ENCODE data around the gene PCDHGB5.
"Not testable (repeated sequence)": the region's sequence is repeated elsewhere in the genome, so short reads cannot be mapped to it uniquely, and the experiment has no call there.

PCDHGB5 gene

GRCh38 chr5:141419074-141419880 lies 21.5 kb downstream of the PCDHGB5 start:
- peaks cover 3% of the 10 kb centered on the region for H3K4me1 Mint-ChIP-seq
- H3K27me3 Mint-ChIP-seq, result peaks cover 58% of the 10 kb centered on the region
- H3K9me3 Mint-ChIP-seq, result peaks cover 25% of the 10 kb centered on the region
- H3K4me3 Mint-ChIP-seq, result peak overlapping the region; percentile 12
- H3K27ac Mint-ChIP-seq, result peak overlapping the region; percentile 38
- H3K36me3 Mint-ChIP-seq, result peaks cover 28% of the 10 kb centered on the region

DNA sequence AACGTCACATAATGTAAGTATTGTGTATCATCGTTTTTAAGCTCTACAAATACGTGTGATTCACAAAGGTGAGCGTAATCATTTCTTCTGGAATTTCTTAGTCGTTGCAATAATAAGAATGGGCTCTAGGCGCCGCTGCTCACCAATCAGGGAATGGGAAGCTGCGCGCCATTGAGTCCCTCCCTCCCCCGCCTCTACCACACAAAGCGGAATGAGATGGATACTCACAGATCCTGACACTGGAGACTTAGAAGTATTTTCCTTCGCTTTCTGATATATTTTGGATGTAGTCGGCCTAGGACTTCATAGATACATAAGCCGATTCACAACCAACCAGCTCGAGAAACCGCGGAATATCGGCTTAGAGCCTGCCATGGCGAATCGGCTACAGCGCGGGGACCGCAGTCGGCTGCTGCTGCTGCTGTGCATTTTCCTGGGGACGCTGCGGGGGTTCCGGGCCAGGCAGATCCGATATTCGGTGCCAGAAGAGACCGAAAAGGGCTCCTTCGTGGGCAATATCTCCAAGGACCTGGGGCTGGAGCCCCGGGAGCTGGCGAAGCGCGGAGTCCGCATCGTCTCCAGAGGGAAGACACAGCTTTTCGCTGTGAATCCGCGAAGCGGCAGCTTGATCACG lies 23.2 kb downstream of the PCDHGB5 start, which contains the start of gene PCDHGA11:
TSS of gene PCDHGA11 (plus strand) at position 197 of the 634 bp plus-strand sequence. CDS start at position 374, 177 bp downstream.
- Mint-ChIP-seq H3K4me1 (no peaks in the 10 kb centered on the region), H3K4me3 (peak within 1 kb of the TSS; percentile 70), H3K27ac (peak within 1 kb of the TSS; percentile 17), H3K27me3 (peaks cover 59% of the 10 kb centered on the region), H3K9me3 (peaks cover 26% of the 10 kb centered on the region), H3K36me3 (peaks cover 27% of the 10 kb centered on the region)

- H3K4me1 Mint-ChIP-seq, result no peaks in the 10 kb centered on the region
- H3K27me3 Mint-ChIP-seq, result peaks cover 60% of the 10 kb centered on the region
These were observed 23.7 kb downstream of the PCDHGB5 start for GRCh38 chr5:141421489-141421855.

GRCh38 chr5:141422742-141423291 lies 25.1 kb downstream of the PCDHGB5 start:
- H3K27ac Mint-ChIP-seq, result no peak overlapping the region
- H3K4me3 Mint-ChIP-seq, result no peak overlapping the region
- no peaks in the 10 kb centered on the region for H3K4me1 Mint-ChIP-seq
- peaks cover 28% of the 10 kb centered on the region for H3K9me3 Mint-ChIP-seq
- H3K27me3 Mint-ChIP-seq, result peaks cover 62% of the 10 kb centered on the region
- peaks cover 25% of the 10 kb centered on the region for H3K36me3 Mint-ChIP-seq

More at GRCh38 chr5:141421489-141421855, 23.7 kb downstream of the PCDHGB5 start:
- peak overlapping the region; percentile 17 for H3K27ac Mint-ChIP-seq
- H3K4me3 Mint-ChIP-seq, result peak overlapping the region; percentile 70
- H3K36me3 Mint-ChIP-seq, result peaks cover 27% of the 10 kb centered on the region
- H3K9me3 Mint-ChIP-seq, result peaks cover 26% of the 10 kb centered on the region

GRCh38 chr5:141427783-141428426 lies 30.2 kb downstream of the PCDHGB5 start:
- peaks cover 16% of the 10 kb centered on the region for H3K4me1 Mint-ChIP-seq
- H3K4me3 Mint-ChIP-seq, result no peak overlapping the region
- peaks cover 18% of the 10 kb centered on the region for H3K36me3 Mint-ChIP-seq
- peaks cover 56% of the 10 kb centered on the region for H3K27me3 Mint-ChIP-seq
- peaks cover 32% of the 10 kb centered on the region for H3K9me3 Mint-ChIP-seq
- H3K27ac Mint-ChIP-seq, result no peak overlapping the region

DNA sequence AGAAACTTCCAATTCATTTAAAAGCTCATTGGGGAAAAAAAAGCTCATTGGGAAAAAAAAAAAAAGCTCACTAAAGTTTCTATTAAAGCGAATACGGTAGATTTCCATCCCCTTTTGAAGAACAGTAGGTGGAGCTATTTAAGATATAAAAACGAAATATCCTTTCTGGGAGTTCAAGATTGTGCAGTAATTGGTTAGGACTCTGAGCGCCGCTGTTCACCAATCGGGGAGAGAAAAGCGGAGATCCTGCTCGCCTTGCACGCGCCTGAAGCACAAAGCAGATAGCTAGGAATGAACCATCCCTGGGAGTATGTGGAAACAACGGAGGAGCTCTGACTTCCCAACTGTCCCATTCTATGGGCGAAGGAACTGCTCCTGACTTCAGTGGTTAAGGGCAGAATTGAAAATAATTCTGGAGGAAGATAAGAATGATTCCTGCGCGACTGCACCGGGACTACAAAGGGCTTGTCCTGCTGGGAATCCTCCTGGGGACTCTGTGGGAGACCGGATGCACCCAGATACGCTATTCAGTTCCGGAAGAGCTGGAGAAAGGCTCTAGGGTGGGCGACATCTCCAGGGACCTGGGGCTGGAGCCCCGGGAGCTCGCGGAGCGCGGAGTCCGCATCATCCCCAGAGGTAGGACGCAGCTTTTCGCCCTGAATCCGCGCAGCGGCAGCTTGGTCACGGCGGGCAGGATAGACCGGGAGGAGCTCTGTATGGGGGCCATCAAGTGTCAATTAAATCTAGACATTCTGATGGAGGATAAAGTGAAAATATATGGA lies 32.8 kb downstream of the PCDHGB5 start, which contains the start of gene PCDHGA12:
TSS of gene PCDHGA12 (plus strand) at position 176 of the 782 bp plus-strand sequence. CDS start at position 429, 253 bp downstream.
- H3K27me3 Mint-ChIP-seq, result peaks cover 55% of the 10 kb centered on the region
- peak within 1 kb of the TSS; percentile 30 for H3K27ac Mint-ChIP-seq
- H3K4me3 Mint-ChIP-seq, result peak within 1 kb of the TSS; percentile 84
- H3K36me3 Mint-ChIP-seq, result peaks cover 22% of the 10 kb centered on the region
- H3K9me3 Mint-ChIP-seq, result peaks cover 40% of the 10 kb centered on the region
- peaks cover 16% of the 10 kb centered on the region for H3K4me1 Mint-ChIP-seq

DNA sequence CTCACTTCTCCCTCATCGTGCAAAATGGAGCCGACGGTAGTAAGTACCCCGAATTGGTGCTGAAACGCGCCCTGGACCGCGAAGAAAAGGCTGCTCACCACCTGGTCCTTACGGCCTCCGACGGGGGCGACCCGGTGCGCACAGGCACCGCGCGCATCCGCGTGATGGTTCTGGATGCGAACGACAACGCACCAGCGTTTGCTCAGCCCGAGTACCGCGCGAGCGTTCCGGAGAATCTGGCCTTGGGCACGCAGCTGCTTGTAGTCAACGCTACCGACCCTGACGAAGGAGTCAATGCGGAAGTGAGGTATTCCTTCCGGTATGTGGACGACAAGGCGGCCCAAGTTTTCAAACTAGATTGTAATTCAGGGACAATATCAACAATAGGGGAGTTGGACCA lies 33.5 kb downstream of the PCDHGB5 start:
- H3K36me3 Mint-ChIP-seq, result peaks cover 22% of the 10 kb centered on the region
- no peak overlapping the region for H3K27ac Mint-ChIP-seq
- H3K4me1 Mint-ChIP-seq, result peaks cover 16% of the 10 kb centered on the region
- peaks cover 52% of the 10 kb centered on the region for H3K27me3 Mint-ChIP-seq
- peaks cover 41% of the 10 kb centered on the region for H3K9me3 Mint-ChIP-seq
- H3K4me3 Mint-ChIP-seq, result peak overlapping the region; percentile 2

DNA sequence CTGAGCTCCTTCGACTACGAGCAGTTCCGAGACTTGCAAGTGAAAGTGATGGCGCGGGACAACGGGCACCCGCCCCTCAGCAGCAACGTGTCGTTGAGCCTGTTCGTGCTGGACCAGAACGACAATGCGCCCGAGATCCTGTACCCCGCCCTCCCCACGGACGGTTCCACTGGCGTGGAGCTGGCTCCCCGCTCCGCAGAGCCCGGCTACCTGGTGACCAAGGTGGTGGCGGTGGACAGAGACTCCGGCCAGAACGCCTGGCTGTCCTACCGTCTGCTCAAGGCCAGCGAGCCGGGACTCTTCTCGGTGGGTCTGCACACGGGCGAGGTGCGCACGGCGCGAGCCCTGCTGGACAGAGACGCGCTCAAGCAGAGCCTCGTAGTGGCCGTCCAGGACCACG lies 34.6 kb downstream of the PCDHGB5 start:
- Mint-ChIP-seq H3K27me3 (peaks cover 48% of the 10 kb centered on the region), H3K9me3 (peaks cover 37% of the 10 kb centered on the region), H3K4me3 (peak overlapping the region; percentile 30), H3K36me3 (peaks cover 22% of the 10 kb centered on the region), H3K4me1 (peaks cover 16% of the 10 kb centered on the region)
- H3K27ac Mint-ChIP-seq, result not testable (repeated sequence)

DNA sequence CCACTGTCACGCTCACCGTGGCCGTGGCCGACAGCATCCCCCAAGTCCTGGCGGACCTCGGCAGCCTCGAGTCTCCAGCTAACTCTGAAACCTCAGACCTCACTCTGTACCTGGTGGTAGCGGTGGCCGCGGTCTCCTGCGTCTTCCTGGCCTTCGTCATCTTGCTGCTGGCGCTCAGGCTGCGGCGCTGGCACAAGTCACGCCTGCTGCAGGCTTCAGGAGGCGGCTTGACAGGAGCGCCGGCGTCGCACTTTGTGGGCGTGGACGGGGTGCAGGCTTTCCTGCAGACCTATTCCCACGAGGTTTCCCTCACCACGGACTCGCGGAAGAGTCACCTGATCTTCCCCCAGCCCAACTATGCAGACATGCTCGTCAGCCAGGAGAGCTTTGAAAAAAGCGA lies 35.0 kb downstream of the PCDHGB5 start:
- peaks cover 37% of the 10 kb centered on the region for H3K9me3 Mint-ChIP-seq
- H3K4me3 Mint-ChIP-seq, result not testable (repeated sequence)
- peaks cover 16% of the 10 kb centered on the region for H3K4me1 Mint-ChIP-seq
- peaks cover 48% of the 10 kb centered on the region for H3K27me3 Mint-ChIP-seq
- peaks cover 22% of the 10 kb centered on the region for H3K36me3 Mint-ChIP-seq
- H3K27ac Mint-ChIP-seq, result peak overlapping the region; percentile 46

GRCh38 chr5:141434006-141434405 lies 36.3 kb downstream of the PCDHGB5 start:
- Mint-ChIP-seq H3K27ac (no peak overlapping the region), H3K9me3 (peaks cover 31% of the 10 kb centered on the region), H3K4me1 (peaks cover 16% of the 10 kb centered on the region), H3K36me3 (peaks cover 20% of the 10 kb centered on the region), H3K27me3 (peaks cover 44% of the 10 kb centered on the region), H3K4me3 (no peak overlapping the region)

DNA sequence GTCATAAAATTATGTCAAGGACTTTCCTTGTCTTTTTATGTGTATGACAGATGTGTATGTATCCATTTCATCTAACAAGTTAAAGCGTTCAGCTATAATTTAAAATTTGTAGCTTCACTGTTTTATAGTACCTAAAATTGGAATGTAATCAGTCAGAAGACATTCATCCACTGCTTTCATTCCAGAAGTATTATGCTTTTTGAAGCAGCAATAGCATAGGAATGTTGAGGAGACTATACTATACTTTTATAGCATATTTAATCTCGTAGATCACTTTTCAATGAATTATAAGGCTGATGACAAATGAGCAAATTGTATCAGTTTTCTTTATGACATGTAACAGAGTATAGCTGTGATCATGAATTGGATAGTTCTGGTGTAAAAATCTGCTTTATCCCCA lies 39.5 kb downstream of the PCDHGB5 start:
- Mint-ChIP-seq H3K27ac (no peak overlapping the region), H3K27me3 (peaks cover 26% of the 10 kb centered on the region), H3K4me3 (no peak overlapping the region), H3K4me1 (no peaks in the 10 kb centered on the region), H3K9me3 (peaks cover 17% of the 10 kb centered on the region), H3K36me3 (peaks cover 9% of the 10 kb centered on the region)

DNA sequence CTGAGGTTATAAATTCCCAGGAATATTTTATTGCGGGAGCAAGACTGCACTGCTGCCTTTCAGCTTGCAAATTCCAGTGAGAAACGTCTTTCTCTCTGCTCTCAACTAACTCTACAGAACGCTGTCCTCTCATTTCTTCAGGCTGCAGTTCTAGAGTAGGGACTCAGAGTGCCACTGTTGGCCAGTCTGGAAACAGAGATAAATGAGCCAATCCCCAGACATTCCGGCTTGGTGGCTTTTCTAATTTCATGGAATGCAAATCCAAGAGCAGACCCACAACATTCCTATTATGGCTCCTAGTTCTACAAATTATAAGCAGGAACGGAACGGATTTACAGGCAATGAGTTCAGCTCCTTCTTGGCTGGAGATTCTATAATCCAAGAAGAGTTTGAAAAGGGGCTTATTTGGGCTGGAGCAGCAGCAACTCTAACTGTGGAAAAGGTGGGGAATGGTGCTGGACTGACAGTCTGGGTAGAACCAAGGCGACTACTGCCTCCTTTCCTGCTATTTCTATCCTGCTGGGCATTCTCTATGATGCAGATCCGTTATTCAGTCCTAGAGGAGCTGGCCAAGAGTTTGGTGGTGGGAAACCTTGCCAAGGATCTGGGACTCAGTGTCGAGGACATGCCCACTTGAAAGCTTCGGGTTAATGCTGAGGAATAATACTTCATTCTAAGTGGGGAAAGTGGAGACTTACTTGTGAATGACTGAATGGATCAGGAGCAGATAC lies 41.8 kb downstream of the PCDHGB5 start:
- Mint-ChIP-seq H3K27ac (no peak overlapping the region), H3K36me3 (peaks cover 1% of the 10 kb centered on the region), H3K9me3 (peaks cover 17% of the 10 kb centered on the region), H3K4me3 (no peak overlapping the region), H3K27me3 (peaks cover 21% of the 10 kb centered on the region), H3K4me1 (no peaks in the 10 kb centered on the region)

GRCh38 chr5:141440341-141440740 lies 42.6 kb downstream of the PCDHGB5 start:
- Mint-ChIP-seq H3K36me3 (no peaks in the 10 kb centered on the region), H3K27me3 (peaks cover 22% of the 10 kb centered on the region), H3K4me1 (no peaks in the 10 kb centered on the region), H3K9me3 (peaks cover 12% of the 10 kb centered on the region), H3K27ac (no peak overlapping the region), H3K4me3 (no peak overlapping the region)

DNA sequence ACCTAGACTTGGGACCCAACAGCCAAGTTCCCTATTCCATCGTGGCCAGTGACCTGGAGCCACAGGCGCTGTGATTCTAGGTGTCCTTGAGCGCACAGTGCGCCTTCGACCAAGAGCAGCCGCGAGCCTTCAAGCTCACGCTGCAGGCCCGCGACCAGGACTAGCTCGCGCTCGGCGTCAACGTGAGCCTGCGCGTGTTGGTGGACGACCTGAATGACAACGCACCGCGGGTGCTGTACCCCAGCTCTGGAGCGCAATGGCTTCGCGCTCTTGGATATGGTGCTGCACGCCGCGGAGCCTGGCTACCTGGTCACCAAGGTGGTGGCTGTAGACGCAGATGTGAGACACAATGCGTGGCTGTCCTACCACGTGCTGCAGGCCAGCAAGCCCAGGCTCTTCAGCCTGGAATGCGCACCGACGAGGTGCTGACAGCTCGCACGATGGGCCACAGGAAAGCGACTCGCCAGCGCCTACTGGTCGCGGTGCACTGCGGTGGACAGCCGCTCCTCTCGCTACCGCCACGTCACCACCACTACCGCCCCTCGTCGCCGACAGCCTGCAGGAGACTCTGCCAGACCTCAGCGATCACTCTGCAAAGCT lies 43.9 kb downstream of the PCDHGB5 start:
- Mint-ChIP-seq H3K27me3 (peaks cover 23% of the 10 kb centered on the region), H3K36me3 (no peaks in the 10 kb centered on the region), H3K4me3 (no peak overlapping the region), H3K4me1 (no peaks in the 10 kb centered on the region), H3K27ac (no peak overlapping the region), H3K9me3 (peaks cover 10% of the 10 kb centered on the region)
